SK-N-SH (cell line): ENCODE results near the gene ANKK1. TPM values are rescaled to one million over a fixed set of nuclear protein-coding genes. Genes with fewer than 3 reads are reported as not detected.

Experiments used
- CTCF ChIA-PET: fragments of 300-600, 350-600 bp; formaldehyde crosslinking; extraction: SDS; loops from one replicate; lab custom pipeline; 2021; lab: Yijun Ruan, JAX
- POLR2A ChIA-PET: fragments of 350-600 bp; sonication (Branson Sonifier 250); formaldehyde crosslinking; extraction: SDS; loops from one replicate; lab custom pipeline; 2020; ENCODE audit warnings: antibody characterized with exemption, inconsistent platforms; lab: Yijun Ruan, JAX
- DNase-seq: peaks from one replicate; pipeline ENCODE4 v3.0.0; 2012
- H2AFZ ChIP-seq: fragments of 200-600 bp; sonication (generic); 2 replicates; pipeline ENCODE4 v1.8.1; 2016; ENCODE audit warnings: antibody characterized with exemption, mild to moderate bottlenecking, low read depth
- H3F3A ChIP-seq: fragments of 200-600 bp; sonication (generic); replicated peaks from 2 replicates; pipeline ENCODE3; 2016; ENCODE audit warnings: antibody characterized with exemption, mild to moderate bottlenecking; ENCODE audit not compliant: insufficient read depth
- H3K27ac ChIP-seq, 2 experiments: fragments of 200-500 bp in 1 of 2; fragments of 200-600 bp in 1 of 2; sonication (Bioruptor generic) in 1 of 2; sonication (generic), shearing (Covaris generic) in 1 of 2; 2 replicates each; pipeline versions ENCODE4 v1.5.1 to v1.6.1; 2014 to 2016; ENCODE audit warnings: low read depth in 2 of 2, inconsistent platforms in 1 of 2, low read length in 1 of 2, mild to moderate bottlenecking in 1 of 2, mixed read lengths in 1 of 2
- H3K27me3 ChIP-seq: fragments of 200-600 bp; sonication (generic), shearing (Covaris generic); 2 replicates; pipeline ENCODE4 v1.6.1; 2016; ENCODE audit warnings: mixed run types; ENCODE audit not compliant: insufficient read depth
- H3K36me3 ChIP-seq, 2 experiments: fragments of 200-500 bp in 1 of 2; fragments of 200-600 bp in 1 of 2; sonication (Bioruptor generic) in 1 of 2; sonication (generic) in 1 of 2; replicated peaks in 1 of 2; 2 replicates each; pipeline versions ENCODE3 to v1.5.1; 2014 to 2016; ENCODE audit warnings: low read length in 1 of 2, mild to moderate bottlenecking in 1 of 2; ENCODE audit not compliant: insufficient read depth in 2 of 2, control insufficient read depth in 1 of 2
- H3K4me1 ChIP-seq, 2 experiments: fragments of 200-500 bp in 1 of 2; fragments of 200-600 bp in 1 of 2; sonication (Bioruptor generic) in 1 of 2; sonication (generic), shearing (Covaris generic) in 1 of 2; 2 replicates each; pipeline versions ENCODE4 v1.5.1 to v1.6.1; 2014 to 2016; ENCODE audit warnings: low read depth in 1 of 2, low read length in 1 of 2, mixed run types in 1 of 2; ENCODE audit not compliant: insufficient read depth in 2 of 2, control insufficient read depth in 1 of 2
- H3K4me2 ChIP-seq: fragments of 200-600 bp; sonication (generic), shearing (Covaris generic); 2 replicates; pipeline ENCODE4 v1.6.1; 2017; ENCODE audit warnings: mixed run types
- H3K4me3 ChIP-seq, 2 experiments: fragments of 200-500 bp in 1 of 2; fragments of 200-600 bp in 1 of 2; sonication (Bioruptor generic) in 1 of 2; sonication (generic), shearing (Covaris generic) in 1 of 2; 2 replicates each; pipeline versions ENCODE4 v1.5.1 to v1.8.1; 2014 to 2016; ENCODE audit warnings: low read depth in 2 of 2, inconsistent platforms in 1 of 2, low read length in 1 of 2, mild to moderate bottlenecking in 1 of 2, mixed read lengths in 1 of 2, moderate library complexity in 1 of 2
- H3K79me2 ChIP-seq: fragments of 200-600 bp; sonication (generic); 2 replicates; pipeline ENCODE4 v1.8.1; 2017; ENCODE audit warnings: mild to moderate bottlenecking; ENCODE audit not compliant: insufficient read depth
- H3K9ac ChIP-seq: fragments of 200-600 bp; sonication (generic); 2 replicates; pipeline ENCODE4 v1.6.1; 2017; ENCODE audit warnings: mixed run types
- H3K9me2 ChIP-seq: fragments of 200-600 bp; sonication (generic); 2 replicates; pipeline ENCODE4 v1.6.1; 2017; ENCODE audit warnings: mixed run types
- H3K9me3 ChIP-seq: fragments of 200-600 bp; sonication (generic); 2 replicates; pipeline ENCODE4 v1.6.1; 2017; ENCODE audit warnings: mixed run types, mild to moderate bottlenecking, moderate library complexity
- H4K20me1 ChIP-seq: fragments of 200-600 bp; sonication (generic); 2 replicates; pipeline ENCODE4 v1.6.1; 2017; ENCODE audit warnings: mild to moderate bottlenecking, mixed run types; ENCODE audit not compliant: insufficient read depth
- CHD2 ChIP-seq: fragments of 150-350 bp; IDR thresholded peaks from 2 replicates; pipeline ENCODE4 v1.6.1; 2018; ENCODE audit warnings: low read length; ENCODE audit not compliant: partially characterized antibody
- EP300 ChIP-seq, 2 experiments: IDR thresholded peaks; 2 replicates each; pipeline versions ENCODE4 v1.4.0 to v1.6.1; 2012; ENCODE audit warnings: borderline replicate concordance in 1 of 2, low read depth in 1 of 2, low read length in 1 of 2
- EZH2phosphoT487 ChIP-seq: fragments of 200-600 bp; sonication (generic); IDR thresholded peaks from 2 replicates; pipeline ENCODE4 v1.6.1; 2017; ENCODE audit warnings: low read depth, mixed run types, mild to moderate bottlenecking, antibody characterized with exemption, moderate library complexity, borderline replicate concordance
- FOXM1 ChIP-seq: IDR thresholded peaks from 2 replicates; pipeline ENCODE4 v1.4.0; 2012; ENCODE audit warnings: low read depth, mild to moderate bottlenecking
- GATA2 ChIP-seq: sonication (generic); formaldehyde crosslinking; IDR thresholded peaks from 2 replicates; pipeline ENCODE4 v1.5.0; 2020; ENCODE audit warnings: mild to moderate bottlenecking, missing genetic modification reagents
- MXI1 ChIP-seq: IDR thresholded peaks from 2 replicates; pipeline ENCODE4 v1.6.1; 2012; ENCODE audit warnings: mild to moderate bottlenecking, low read depth, low read length, improper control_type of control experiment
- NRF1 ChIP-seq: IDR thresholded peaks from 2 replicates; pipeline ENCODE4 v1.6.1; 2012; ENCODE audit warnings: low read depth, mild to moderate bottlenecking, low read length
- POLR2AphosphoS5 ChIP-seq: IDR thresholded peaks from 2 replicates; pipeline ENCODE4 v1.6.1; 2012; ENCODE audit warnings: low read depth, low read length
- RCOR1 ChIP-seq: fragments of 150-350 bp; IDR thresholded peaks from 2 replicates; pipeline ENCODE4 v1.6.1; 2017; ENCODE audit warnings: antibody characterized with exemption, low read length
- SIN3A ChIP-seq: IDR thresholded peaks from 2 replicates; pipeline ENCODE4 v1.6.1; 2012; ENCODE audit warnings: low read depth, mild to moderate bottlenecking, low read length, moderate library complexity, borderline replicate concordance
- TAF1 ChIP-seq: IDR thresholded peaks from 2 replicates; pipeline ENCODE4 v1.6.1; 2012; ENCODE audit warnings: low read depth, mild to moderate bottlenecking, low read length, moderate library complexity, borderline replicate concordance
- TEAD4 ChIP-seq: IDR thresholded peaks from 2 replicates; pipeline ENCODE4 v1.4.0; 2012; ENCODE audit warnings: mild to moderate bottlenecking, borderline replicate concordance; ENCODE audit not compliant: insufficient read depth
- YY1 ChIP-seq: IDR thresholded peaks from 2 replicates; pipeline ENCODE4 v1.4.0; 2012; ENCODE audit warnings: low read depth, mild to moderate bottlenecking
- WGBS: methylation state at CpG from one replicate; pipeline ENCODE4 v1.1.6; 2017; ENCODE audit warnings: low lambda C conversion rate; 5-methylcytosine and 5-hydroxymethylcytosine counted together
- polyA plus RNA-seq, 3 experiments: library from polyadenylated mRNA; depleted of rRNA; stranded (reverse); fragments of >200 nt; gene quantifications; 2 replicates each; pipeline ENCODE4 v1.2.3, GENCODE V29; 2012
- TF ChIP-seq, protein P1 (sequence below): fragments of 150-350 bp; IDR thresholded peaks from 2 replicates; pipeline ENCODE4 v1.6.1; 2017; ENCODE audit warnings: antibody characterized with exemption, low read length, low read depth, borderline replicate concordance
- TF ChIP-seq, protein P2 (sequence below): IDR thresholded peaks from 2 replicates; pipeline ENCODE4; 2012
- TF ChIP-seq, protein P3 (sequence below): IDR thresholded peaks from 2 replicates; pipeline ENCODE4 v1.4.0; 2012; ENCODE audit warnings: low read depth, borderline replicate concordance
- TF ChIP-seq, protein P4 (sequence below): fragments of 150-350 bp; IDR thresholded peaks from 2 replicates; pipeline ENCODE4 v1.6.1; 2016; ENCODE audit warnings: mild to moderate bottlenecking, low read depth, low read length

ANKK1 gene
- polyA plus RNA-seq, 1 of the 3 experiments (the other 2 are of a cell fraction) = 0.05 TPM

DNA sequence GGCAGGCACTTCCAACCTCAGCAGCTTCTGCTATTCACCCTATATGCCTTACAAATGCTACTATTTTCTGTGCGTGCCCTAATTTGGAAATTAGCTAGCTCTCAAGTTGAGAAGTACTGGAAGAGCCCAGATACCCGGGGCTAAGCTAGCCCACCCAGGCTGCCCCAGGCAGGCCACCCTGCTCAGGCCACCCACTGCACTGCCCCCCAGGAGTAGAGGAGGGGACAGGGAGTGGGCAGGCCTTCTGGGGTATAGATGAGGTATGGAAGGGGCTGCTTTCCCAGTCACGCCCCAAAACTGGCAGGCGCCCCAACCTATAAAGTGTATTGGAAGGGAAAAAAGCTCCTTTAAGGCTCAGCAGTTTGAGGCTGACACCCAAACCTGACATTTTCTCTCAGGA is 44.2 kb downstream of the ANKK1 start:
- Histone ChIP-seq H3K4me2 (no peak overlapping the region), H4K20me1 (no peaks in the 10 kb centered on the region), H3K9ac (no peak overlapping the region), H3K9me3 (no peaks in the 10 kb centered on the region), H3K4me3 (no peak overlapping the region), H3K79me2 (no peaks in the 10 kb centered on the region), H3K4me1 (peaks cover 0 to 11% of the 10 kb centered on the region in 2 experiments; a peak in 2 of 4 replicates), H3K36me3 (no peaks in the 10 kb centered on the region), H3K27ac (no peak overlapping the region), H2AFZ (no peak overlapping the region), H3F3A (no peaks in the 10 kb centered on the region), H3K9me2 (no peaks in the 10 kb centered on the region), H3K27me3 (no peaks in the 10 kb centered on the region)
- TF ChIP-seq EP300 (IDR thresholded peaks at IDR 0.05; ENCODE audit: borderline replicate concordance in 1 of 2, low read depth in 1 of 2, low read length in 1 of 2) (no peak), GATA2 (CRISPR knock-in tag) (no peak), TAF1 (no peak)
- TF ChIP-seq, protein P1, sequence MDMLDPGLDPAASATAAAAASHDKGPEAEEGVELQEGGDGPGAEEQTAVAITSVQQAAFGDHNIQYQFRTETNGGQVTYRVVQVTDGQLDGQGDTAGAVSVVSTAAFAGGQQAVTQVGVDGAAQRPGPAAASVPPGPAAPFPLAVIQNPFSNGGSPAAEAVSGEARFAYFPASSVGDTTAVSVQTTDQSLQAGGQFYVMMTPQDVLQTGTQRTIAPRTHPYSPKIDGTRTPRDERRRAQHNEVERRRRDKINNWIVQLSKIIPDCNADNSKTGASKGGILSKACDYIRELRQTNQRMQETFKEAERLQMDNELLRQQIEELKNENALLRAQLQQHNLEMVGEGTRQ = no peak
- TF ChIP-seq, protein P2, sequence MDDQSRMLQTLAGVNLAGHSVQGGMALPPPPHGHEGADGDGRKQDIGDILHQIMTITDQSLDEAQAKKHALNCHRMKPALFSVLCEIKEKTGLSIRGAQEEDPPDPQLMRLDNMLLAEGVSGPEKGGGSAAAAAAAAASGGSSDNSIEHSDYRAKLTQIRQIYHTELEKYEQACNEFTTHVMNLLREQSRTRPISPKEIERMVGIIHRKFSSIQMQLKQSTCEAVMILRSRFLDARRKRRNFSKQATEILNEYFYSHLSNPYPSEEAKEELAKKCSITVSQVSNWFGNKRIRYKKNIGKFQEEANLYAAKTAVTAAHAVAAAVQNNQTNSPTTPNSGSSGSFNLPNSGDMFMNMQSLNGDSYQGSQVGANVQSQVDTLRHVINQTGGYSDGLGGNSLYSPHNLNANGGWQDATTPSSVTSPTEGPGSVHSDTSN = no peak
- TF ChIP-seq, protein P3, sequence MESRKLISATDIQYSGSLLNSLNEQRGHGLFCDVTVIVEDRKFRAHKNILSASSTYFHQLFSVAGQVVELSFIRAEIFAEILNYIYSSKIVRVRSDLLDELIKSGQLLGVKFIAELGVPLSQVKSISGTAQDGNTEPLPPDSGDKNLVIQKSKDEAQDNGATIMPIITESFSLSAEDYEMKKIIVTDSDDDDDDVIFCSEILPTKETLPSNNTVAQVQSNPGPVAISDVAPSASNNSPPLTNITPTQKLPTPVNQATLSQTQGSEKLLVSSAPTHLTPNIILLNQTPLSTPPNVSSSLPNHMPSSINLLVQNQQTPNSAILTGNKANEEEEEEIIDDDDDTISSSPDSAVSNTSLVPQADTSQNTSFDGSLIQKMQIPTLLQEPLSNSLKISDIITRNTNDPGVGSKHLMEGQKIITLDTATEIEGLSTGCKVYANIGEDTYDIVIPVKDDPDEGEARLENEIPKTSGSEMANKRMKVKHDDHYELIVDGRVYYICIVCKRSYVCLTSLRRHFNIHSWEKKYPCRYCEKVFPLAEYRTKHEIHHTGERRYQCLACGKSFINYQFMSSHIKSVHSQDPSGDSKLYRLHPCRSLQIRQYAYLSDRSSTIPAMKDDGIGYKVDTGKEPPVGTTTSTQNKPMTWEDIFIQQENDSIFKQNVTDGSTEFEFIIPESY = no peak
- ChIA-PET CTCF (interaction anchor here (1.4 kb wide), 1 partner anchor 365 kb away, joined by 4 read pairs; no protein-coding TSS in a partner anchor), POLR2A (no interaction called here)
- DNase-seq = no peak
- WGBS = 59% methylated on average over 3 of the region's 4 CpGs

DNA sequence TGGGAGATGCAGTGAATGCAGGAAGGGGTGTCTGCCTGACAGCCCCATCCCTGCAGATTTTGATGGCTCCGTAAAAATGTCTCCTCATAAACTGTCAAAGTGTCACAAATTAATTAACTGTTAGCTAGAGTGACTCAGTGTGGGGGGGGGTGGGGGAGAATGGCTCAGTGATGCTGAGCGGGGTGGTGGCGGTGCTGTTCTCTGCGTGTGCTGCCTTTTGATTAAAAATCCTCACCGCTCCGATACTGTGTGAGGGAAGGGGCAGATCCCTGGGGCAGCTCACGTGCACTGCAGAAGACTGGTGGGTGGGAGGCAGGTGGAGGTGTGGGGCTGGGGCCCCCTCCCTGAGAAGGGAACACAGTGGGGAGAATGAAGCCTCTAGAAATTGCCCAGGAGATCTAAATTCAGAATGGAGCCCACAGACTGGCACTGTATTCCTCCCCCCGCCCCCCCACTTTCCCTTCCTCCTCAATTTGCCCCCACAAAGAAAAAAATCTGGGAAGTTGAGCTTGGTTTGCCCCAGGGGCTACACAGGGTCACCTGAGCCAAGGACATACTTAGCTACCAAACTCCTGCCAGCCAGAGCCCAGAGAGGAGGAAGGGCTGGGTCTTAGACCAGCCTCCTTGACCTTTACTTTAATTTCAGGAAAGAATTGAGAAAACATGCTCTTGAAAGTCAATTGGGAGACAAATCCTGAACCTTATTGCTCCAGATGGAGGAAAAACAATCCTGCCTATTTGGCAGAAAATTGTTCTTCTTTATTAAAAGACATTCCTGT is 47.8 kb downstream of the ANKK1 start:
- CTCF ChIA-PET = interaction anchor here (0.6 to 0.7 kb wide), 2 partner anchors 253 to 295 kb away, joined by 3 read pairs; no protein-coding TSS in a partner anchor
- H3K27ac ChIP-seq = peak overlapping the region in 1 of 2 experiments; percentile 9; a peak in 1 of 4 replicates
- H3F3A ChIP-seq = no peaks in the 10 kb centered on the region
- no peaks in the 10 kb centered on the region for H3K36me3 ChIP-seq
- no peak for DNase-seq
- H3K4me3 ChIP-seq = no peak overlapping the region
- POLR2A ChIA-PET = no interaction called here
- H4K20me1 ChIP-seq = no peaks in the 10 kb centered on the region
- no peak overlapping the region for H2AFZ ChIP-seq
- no peaks in the 10 kb centered on the region for H3K9me2 ChIP-seq
- no peaks in the 10 kb centered on the region for H3K79me2 ChIP-seq
- H3K9me3 ChIP-seq = no peaks in the 10 kb centered on the region
- H3K27me3 ChIP-seq = no peaks in the 10 kb centered on the region
- H3K4me2 ChIP-seq = no peak overlapping the region
- H3K4me1 ChIP-seq = peaks cover 0 to 26% of the 10 kb centered on the region in 2 experiments; a peak in 2 of 4 replicates
- 72% methylated on average over 7 of the region's 8 CpGs for WGBS
- H3K9ac ChIP-seq = no peak overlapping the region
- no peak for TF ChIP-seq POLR2AphosphoS5
- no peak for TF ChIP-seq EP300 (IDR thresholded peaks at IDR 0.05; ENCODE audit: borderline replicate concordance in 1 of 2, low read depth in 1 of 2, low read length in 1 of 2)
- TF ChIP-seq FOXM1 = no peak
- no peak for TF ChIP-seq TEAD4
- TF ChIP-seq RCOR1 = no peak
- TF ChIP-seq, protein P4, sequence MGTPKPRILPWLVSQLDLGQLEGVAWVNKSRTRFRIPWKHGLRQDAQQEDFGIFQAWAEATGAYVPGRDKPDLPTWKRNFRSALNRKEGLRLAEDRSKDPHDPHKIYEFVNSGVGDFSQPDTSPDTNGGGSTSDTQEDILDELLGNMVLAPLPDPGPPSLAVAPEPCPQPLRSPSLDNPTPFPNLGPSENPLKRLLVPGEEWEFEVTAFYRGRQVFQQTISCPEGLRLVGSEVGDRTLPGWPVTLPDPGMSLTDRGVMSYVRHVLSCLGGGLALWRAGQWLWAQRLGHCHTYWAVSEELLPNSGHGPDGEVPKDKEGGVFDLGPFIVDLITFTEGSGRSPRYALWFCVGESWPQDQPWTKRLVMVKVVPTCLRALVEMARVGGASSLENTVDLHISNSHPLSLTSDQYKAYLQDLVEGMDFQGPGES = no peak
- no peak for TF ChIP-seq NRF1
- TF ChIP-seq EZH2phosphoT487 = no peak
- TF ChIP-seq MXI1 = no peak
- no peak for TF ChIP-seq YY1
- TF ChIP-seq TAF1 = no peak
- TF ChIP-seq SIN3A = no peak
- no peak for TF ChIP-seq CHD2
